Activated T-cell treated with anti-CD3 and anti-CD28 coated beads, Interleukin-2, amount 50 U/mL, for 72 hours (primary cell): ENCODE measurements around the gene RPS6KA5. TPM values are rescaled to one million over a fixed set of nuclear protein-coding genes. Genes with fewer than 3 reads are reported as not detected.

Source experiments
- ATAC-seq, 2 donors: fragments of 150-1000 bp; cut with Tn5 transposase; replicated peaks in 1 of 2; 2 replicates each; pipeline ENCODE4 v1.10.0; 2021; ENCODE audit warnings: moderate library complexity in 2 of 2, mild to moderate bottlenecking in 1 of 2
- DNase-seq, 2 donors: peaks; one replicate each; pipeline ENCODE4 v3.0.0; 2021 to 2022; ENCODE audit warnings: mixed read lengths in 1 of 2
- H3K27ac Mint-ChIP-seq: one replicate; pipeline ENCODE4 v1.8.0; 2022; ENCODE audit warnings: mild to moderate bottlenecking, moderate library complexity, mixed read lengths
- H3K27me3 Mint-ChIP-seq: one replicate; pipeline ENCODE4 v1.8.0; 2022; ENCODE audit warnings: low read depth, mixed read lengths
- H3K36me3 Mint-ChIP-seq, 2 donors: one replicate each; pipeline ENCODE4 v1.8.0; 2022; ENCODE audit warnings: mixed read lengths in 2 of 2, mild to moderate bottlenecking in 1 of 2; ENCODE audit not compliant: insufficient read depth in 2 of 2
- H3K4me1 Mint-ChIP-seq: one replicate; pipeline ENCODE4 v1.8.0; 2022; ENCODE audit warnings: low read depth, mixed read lengths
- H3K4me3 Mint-ChIP-seq, 2 donors: one replicate each; pipeline ENCODE4 v1.8.0; 2022; ENCODE audit warnings: mild to moderate bottlenecking in 2 of 2, mixed read lengths in 2 of 2, moderate library complexity in 2 of 2
- H3K9me3 Mint-ChIP-seq, 2 donors: one replicate each; pipeline ENCODE4 v1.8.0; 2022; ENCODE audit warnings: mixed read lengths in 2 of 2
- total RNA-seq, 2 donors: library from RNA; stranded (reverse); gene quantifications; one replicate each; pipeline ENCODE4 v1.2.3, GENCODE V29; 2022

Gene RPS6KA5
- total RNA-seq, 2 donors from 2014 or later: 18.5 to 30.3 TPM

DNA sequence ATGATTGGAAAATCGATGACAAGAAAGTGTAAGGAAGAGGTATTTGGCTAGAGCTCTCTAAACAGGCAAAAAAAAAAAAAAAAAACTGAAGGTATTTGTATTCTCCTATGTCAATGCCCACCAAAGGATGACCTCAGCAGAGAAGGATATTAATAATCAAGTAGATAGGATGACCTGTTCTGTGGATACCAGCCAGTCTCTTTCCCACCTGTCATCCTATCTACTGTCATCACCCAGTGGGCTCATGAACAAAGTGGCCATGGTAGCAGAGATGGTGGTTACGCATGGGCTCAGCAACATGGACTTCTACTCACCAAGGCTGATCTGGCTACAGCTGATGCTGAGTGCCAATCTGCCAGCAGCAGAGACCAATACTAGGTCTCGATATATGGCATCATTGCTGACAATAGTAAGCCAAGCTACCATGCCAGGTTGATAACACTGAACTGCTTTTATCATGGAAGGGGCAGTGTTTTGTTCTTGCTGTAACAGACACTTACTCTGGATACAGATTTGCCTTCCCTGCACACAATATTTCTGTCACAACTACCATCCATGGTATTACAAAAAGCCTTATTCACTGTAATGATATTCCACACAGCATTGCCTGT, 43.5 kb downstream of the RPS6KA5 start:
- peaks cover 0 to 2% of the 10 kb centered on the region in 2 donors for H3K9me3 Mint-ChIP-seq
- no peaks in the 10 kb centered on the region for H3K27me3 Mint-ChIP-seq
- no peak for ATAC-seq
- no peak overlapping the region for H3K4me3 Mint-ChIP-seq
- no peak overlapping the region for H3K27ac Mint-ChIP-seq
- peaks cover 34% of the 10 kb centered on the region for H3K4me1 Mint-ChIP-seq
- no peak for DNase-seq
- H3K36me3 Mint-ChIP-seq: peaks cover 0 to 2% of the 10 kb centered on the region in 2 donors

DNA sequence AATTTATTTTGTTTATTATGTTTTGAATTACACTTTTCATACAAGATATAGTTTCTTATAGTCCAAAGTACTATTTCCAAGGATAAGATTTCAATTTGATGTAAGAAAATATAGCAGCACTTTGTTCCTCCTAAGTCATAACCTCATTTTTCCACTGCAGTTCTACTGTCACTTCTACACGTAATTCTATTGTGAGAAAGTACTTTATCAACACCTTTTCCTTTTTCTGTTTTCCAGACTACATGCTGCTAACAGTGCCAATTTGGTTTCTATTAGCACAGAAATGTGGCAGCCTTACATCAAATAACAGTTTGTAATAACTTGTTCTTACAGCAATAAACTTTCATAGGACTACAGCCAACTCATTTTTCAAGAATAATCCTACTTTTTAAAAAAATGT, 45.0 kb downstream of the RPS6KA5 start:
- H3K4me3 Mint-ChIP-seq: no peak overlapping the region

GRCh38 chr14:91012045-91012444, 48.4 kb downstream of the RPS6KA5 start:
- H3K4me3 Mint-ChIP-seq: no peak overlapping the region
- ATAC-seq: no peak

More for the DNA sequence above, 45.0 kb downstream of the RPS6KA5 start:
- Mint-ChIP-seq H3K27ac (no peak overlapping the region), H3K9me3 (no peaks in the 10 kb centered on the region), H3K4me1 (peaks cover 29% of the 10 kb centered on the region), H3K27me3 (no peaks in the 10 kb centered on the region), H3K36me3 (peaks cover 0 to 3% of the 10 kb centered on the region in 2 donors)
- ATAC-seq (no peak), DNase-seq (no peak)

DNA sequence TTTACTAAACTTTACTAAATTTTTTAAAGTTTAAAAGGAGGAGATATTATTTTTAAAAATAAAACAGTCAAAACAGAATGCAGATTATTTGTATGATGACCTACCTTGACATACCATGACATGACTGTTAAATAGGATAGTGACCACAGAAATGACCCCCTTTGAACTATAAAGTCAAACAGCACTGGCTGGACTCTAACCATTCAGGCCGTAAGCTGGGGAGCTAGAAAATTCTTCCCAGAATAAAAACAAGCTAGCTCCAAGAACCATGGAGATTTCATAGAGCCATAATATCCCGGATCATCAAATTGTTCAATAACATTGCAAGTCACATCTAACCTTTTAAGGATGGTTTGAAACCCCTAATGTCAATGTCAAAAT, 50.3 kb downstream of the RPS6KA5 start:
- Mint-ChIP-seq H3K27me3 (no peaks in the 10 kb centered on the region), H3K4me3 (no peak overlapping the region), H3K4me1 (peaks cover 45% of the 10 kb centered on the region), H3K9me3 (no peaks in the 10 kb centered on the region), H3K36me3 (peaks cover 0 to 1% of the 10 kb centered on the region in 2 donors), H3K27ac (no peak overlapping the region)
- no peak for DNase-seq
- no peak for ATAC-seq

More at GRCh38 chr14:91012045-91012444, 48.4 kb downstream of the RPS6KA5 start:
- H3K9me3 Mint-ChIP-seq: no peaks in the 10 kb centered on the region
- H3K27ac Mint-ChIP-seq: no peak overlapping the region
- peaks cover 0 to 1% of the 10 kb centered on the region in 2 donors for H3K36me3 Mint-ChIP-seq
- H3K27me3 Mint-ChIP-seq: no peaks in the 10 kb centered on the region
- no peak for DNase-seq
- peaks cover 39% of the 10 kb centered on the region for H3K4me1 Mint-ChIP-seq

DNA sequence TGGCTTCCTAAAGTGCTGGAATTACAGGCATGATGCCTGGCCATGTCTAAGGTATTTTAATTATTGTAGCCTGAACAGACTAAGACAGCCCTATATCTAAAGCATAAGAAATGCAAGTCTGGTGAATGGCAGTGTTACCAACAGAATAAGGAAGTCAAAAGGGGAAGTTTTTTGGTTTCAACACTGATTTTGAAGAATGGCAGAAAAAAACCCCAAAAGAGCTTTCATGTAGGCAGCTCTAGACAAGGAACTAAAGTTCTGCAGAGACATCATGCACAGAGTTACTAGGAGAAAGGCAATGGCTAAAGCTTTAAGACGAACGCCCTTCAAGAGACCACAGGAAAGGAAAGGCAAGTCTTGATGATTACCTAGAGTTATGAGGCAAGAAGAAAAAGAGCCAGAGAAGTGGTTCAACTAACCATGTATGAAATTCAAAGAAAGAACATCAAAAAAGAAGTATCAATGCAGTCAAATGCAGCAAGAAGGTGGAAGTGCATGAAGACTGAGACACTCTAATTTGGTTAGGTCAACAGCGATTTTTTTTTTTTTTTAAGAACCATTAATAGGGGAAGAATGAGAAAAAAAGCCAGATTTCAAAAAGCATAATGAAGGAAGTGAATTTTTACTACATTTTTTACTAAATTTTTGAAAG, 50.8 kb downstream of the RPS6KA5 start:
- no peaks in the 10 kb centered on the region for H3K27me3 Mint-ChIP-seq
- no peaks in the 10 kb centered on the region for H3K9me3 Mint-ChIP-seq
- peak overlapping the region; percentile 29 to 61 for H3K4me3 Mint-ChIP-seq
- H3K36me3 Mint-ChIP-seq: peaks cover 0 to 1% of the 10 kb centered on the region in 2 donors
- peak overlapping the region; percentile 3 for H3K27ac Mint-ChIP-seq
- DNase-seq: no peak
- peak; percentile 66 to 72 for ATAC-seq
- peaks cover 45% of the 10 kb centered on the region for H3K4me1 Mint-ChIP-seq

GRCh38 chr14:91008759-91009409, 51.6 kb downstream of the RPS6KA5 start:
- peak overlapping the region; percentile 29 to 61 for H3K4me3 Mint-ChIP-seq
- peak; percentile 67 to 77 for ATAC-seq

GRCh38 chr14:91005716-91006115, 54.7 kb downstream of the RPS6KA5 start:
- peak overlapping the region; percentile 29 for H3K27ac Mint-ChIP-seq
- no peaks in the 10 kb centered on the region for H3K27me3 Mint-ChIP-seq
- ATAC-seq (no peak), DNase-seq (no peak)
- no peak overlapping the region for H3K4me3 Mint-ChIP-seq
- peaks cover 47% of the 10 kb centered on the region for H3K4me1 Mint-ChIP-seq
- no peaks in the 10 kb centered on the region for H3K9me3 Mint-ChIP-seq
- H3K36me3 Mint-ChIP-seq: no peaks in the 10 kb centered on the region

More at GRCh38 chr14:91008759-91009409, 51.6 kb downstream of the RPS6KA5 start:
- no peaks in the 10 kb centered on the region for H3K27me3 Mint-ChIP-seq
- no peaks in the 10 kb centered on the region for H3K9me3 Mint-ChIP-seq
- H3K27ac Mint-ChIP-seq: peak overlapping the region; percentile 13
- DNase-seq: no peak
- peaks cover 0 to 1% of the 10 kb centered on the region in 2 donors for H3K36me3 Mint-ChIP-seq
- peaks cover 46% of the 10 kb centered on the region for H3K4me1 Mint-ChIP-seq

DNA sequence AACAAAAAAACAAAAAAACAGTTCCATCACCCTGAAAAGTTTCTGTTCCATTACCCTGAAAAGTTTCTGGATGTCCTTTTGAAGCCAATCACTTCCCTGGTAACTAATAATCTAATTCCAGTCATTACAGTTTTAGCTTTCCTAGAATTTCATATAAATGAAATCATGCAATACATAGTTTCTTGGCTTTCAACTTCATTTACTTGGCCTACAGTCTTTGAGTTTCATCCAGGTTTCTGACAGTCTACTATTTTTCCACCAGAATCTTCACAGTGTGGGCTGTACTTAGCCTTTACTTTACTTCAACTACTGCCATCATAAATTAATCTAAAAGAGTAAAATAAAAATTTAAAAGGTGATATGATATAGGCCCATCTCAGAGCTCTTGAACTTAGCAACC, 55.5 kb downstream of the RPS6KA5 start:
- Mint-ChIP-seq H3K36me3 (no peaks in the 10 kb centered on the region), H3K4me1 (peaks cover 40% of the 10 kb centered on the region), H3K9me3 (no peaks in the 10 kb centered on the region), H3K27ac (no peak overlapping the region), H3K27me3 (no peaks in the 10 kb centered on the region), H3K4me3 (no peak overlapping the region)
- ATAC-seq (no peak), DNase-seq (no peak)

DNA sequence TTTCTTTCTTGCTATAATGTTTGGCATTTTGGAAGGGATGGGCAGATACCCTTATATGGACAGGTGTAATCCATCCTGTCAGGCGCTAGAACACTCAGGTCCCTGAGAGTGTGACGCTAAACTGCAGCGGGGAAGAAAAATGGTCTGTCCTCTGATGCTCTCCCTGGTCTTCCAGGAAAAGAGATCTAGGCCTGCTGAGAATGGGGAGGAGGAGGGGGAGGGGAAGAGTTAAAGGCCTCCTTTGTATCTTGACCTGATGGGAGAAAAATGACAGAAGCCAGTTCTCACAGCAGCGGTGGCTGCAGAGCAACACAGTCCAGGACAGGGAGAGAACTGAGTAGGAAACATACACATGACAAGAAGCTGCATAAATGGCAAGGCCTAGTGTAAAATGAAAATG, 61.1 kb downstream of the RPS6KA5 start:
- no peak for DNase-seq
- Mint-ChIP-seq H3K36me3 (peaks cover 0 to 5% of the 10 kb centered on the region in 2 donors), H3K27ac (no peak overlapping the region), H3K4me3 (no peak overlapping the region), H3K27me3 (no peaks in the 10 kb centered on the region), H3K9me3 (no peaks in the 10 kb centered on the region), H3K4me1 (peaks cover 16% of the 10 kb centered on the region)
- ATAC-seq: no peak

DNA sequence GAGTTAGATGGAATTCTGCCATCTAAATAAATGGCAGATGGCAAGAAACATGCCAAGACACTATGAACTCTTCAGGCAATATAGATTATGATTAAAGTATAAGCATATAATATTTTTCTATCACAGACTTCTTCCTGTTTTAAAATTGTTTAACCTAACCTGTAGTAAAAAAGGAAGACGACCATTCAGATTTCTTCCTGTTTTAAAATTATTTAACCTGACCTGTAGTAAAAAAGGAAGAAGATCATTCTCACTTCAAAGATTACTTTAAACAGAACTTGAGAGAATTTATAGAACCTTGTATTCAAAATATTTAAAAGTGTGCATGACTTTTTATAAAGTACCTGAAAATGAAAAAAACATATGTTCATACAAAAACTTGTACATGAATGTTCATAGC, 63.5 kb downstream of the RPS6KA5 start:
- DNase-seq (no peak), ATAC-seq (no peak)
- Mint-ChIP-seq H3K4me1 (peaks cover 32% of the 10 kb centered on the region), H3K27ac (no peak overlapping the region), H3K36me3 (peaks cover 0 to 15% of the 10 kb centered on the region in 2 donors), H3K9me3 (no peaks in the 10 kb centered on the region), H3K4me3 (no peak overlapping the region), H3K27me3 (no peaks in the 10 kb centered on the region)

DNA sequence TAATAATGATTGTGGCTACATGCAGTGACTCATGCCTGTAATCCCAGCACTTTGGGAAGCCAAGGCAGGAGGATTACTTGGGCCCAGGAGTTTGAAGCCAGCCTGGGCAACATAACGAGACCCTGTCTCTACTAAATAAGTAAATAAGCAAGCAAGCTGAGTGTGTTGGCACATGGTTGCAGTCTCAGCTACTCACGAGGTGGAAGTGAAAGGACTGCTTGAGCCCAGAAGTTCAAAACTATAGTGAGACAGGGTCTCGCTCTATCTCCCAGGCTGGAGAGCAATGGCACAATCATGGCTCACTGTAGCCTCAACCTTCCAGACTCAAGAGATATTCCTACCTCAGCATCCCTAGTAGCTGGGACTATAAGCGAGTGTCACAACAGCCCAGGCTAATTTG, 64.7 kb downstream of the RPS6KA5 start:
- DNase-seq (no peak), ATAC-seq (no peak)
- H3K27ac Mint-ChIP-seq: no peak overlapping the region
- H3K4me1 Mint-ChIP-seq: peaks cover 44% of the 10 kb centered on the region
- H3K4me3 Mint-ChIP-seq: no peak overlapping the region
- H3K36me3 Mint-ChIP-seq: peaks cover 2 to 19% of the 10 kb centered on the region in 2 donors
- H3K27me3 Mint-ChIP-seq: no peaks in the 10 kb centered on the region
- H3K9me3 Mint-ChIP-seq: no peaks in the 10 kb centered on the region

- no peak for DNase-seq
- H3K4me1 Mint-ChIP-seq: peaks cover 54% of the 10 kb centered on the region
- H3K36me3 Mint-ChIP-seq: peaks cover 6 to 19% of the 10 kb centered on the region in 2 donors
- ATAC-seq: peak in 1 of 2 donors; percentile 31
- no peaks in the 10 kb centered on the region for H3K9me3 Mint-ChIP-seq
- no peaks in the 10 kb centered on the region for H3K27me3 Mint-ChIP-seq
- peak overlapping the region in 1 of 2 donors; percentile 12 for H3K4me3 Mint-ChIP-seq
- peak overlapping the region; percentile 94 for H3K27ac Mint-ChIP-seq
These were observed 66.6 kb downstream of the RPS6KA5 start for GRCh38 chr14:90993792-90994191.

DNA sequence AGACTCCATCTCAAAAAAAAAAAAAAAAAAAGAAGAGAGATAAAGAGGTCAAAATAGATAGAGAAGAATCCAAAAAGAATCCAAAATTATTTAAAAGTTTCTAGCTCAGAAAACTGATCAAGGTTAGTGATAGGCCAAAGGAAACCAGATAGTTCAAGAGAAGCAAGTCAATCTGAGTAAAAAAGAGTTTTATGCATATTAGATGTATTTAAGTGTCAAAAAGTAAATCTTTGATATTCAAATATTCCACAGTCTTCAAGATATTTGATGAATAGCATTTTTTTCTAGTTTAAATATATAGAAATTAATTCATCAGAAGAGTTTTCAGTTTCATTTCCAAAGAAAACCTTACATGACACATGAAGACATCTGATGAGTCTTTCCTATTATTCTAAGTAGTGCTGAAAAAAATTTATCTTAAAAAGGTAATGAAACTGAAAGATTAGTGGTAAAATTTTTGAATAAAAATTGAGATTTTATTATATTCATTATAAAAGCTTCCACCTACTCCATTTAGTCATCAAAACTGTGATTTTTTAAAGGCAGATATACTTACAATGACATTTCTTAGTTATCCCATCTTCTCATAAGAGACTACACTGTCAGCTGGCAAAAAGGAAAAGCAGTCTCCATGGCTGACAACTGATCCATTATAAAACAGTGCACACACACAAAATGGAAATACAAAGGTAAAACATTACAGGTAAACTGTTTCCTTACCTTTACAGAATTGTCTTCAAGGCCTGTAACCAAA, 68.6 kb downstream of the RPS6KA5 start:
- Mint-ChIP-seq H3K4me1 (peaks cover 71% of the 10 kb centered on the region), H3K9me3 (no peaks in the 10 kb centered on the region), H3K27me3 (no peaks in the 10 kb centered on the region), H3K4me3 (peak overlapping the region; percentile 43 to 63), H3K36me3 (peaks cover 8 to 16% of the 10 kb centered on the region in 2 donors), H3K27ac (peak overlapping the region; percentile 84)
- ATAC-seq: peak; percentile 18
- no peak for DNase-seq
